Mesothelial cell of epicardium (in vitro differentiated cells): ENCODE measurements around the gene METTL6. TPM values are rescaled to one million over a fixed set of nuclear protein-coding genes. Genes with fewer than 3 reads are reported as not detected.
"Not testable (repeated sequence)": the region's sequence is repeated elsewhere in the genome, so short reads cannot be mapped to it uniquely, and the experiment has no call there.

ENCODE experiments used
- DNase-seq, 2 experiments: peaks; one replicate each; pipeline ENCODE4 v3.0.0; 2021; ENCODE audit warnings: low spot score in 2 of 2; ENCODE audit not compliant: unreplicated experiment in 2 of 2
- H3K27ac Mint-ChIP-seq: 2 replicates; pipeline ENCODE4 v1.8.0; 2021; ENCODE audit warnings: mixed read lengths
- H3K27me3 Mint-ChIP-seq: 2 replicates; pipeline ENCODE4 v1.8.0; 2021; ENCODE audit warnings: low read depth, mixed read lengths
- H3K36me3 Mint-ChIP-seq: 2 replicates; pipeline ENCODE4 v1.8.0; 2021; ENCODE audit warnings: mixed read lengths
- H3K4me1 Mint-ChIP-seq: 2 replicates; pipeline ENCODE4 v1.8.0; 2021; ENCODE audit warnings: mixed read lengths
- H3K4me3 Mint-ChIP-seq: 2 replicates; pipeline ENCODE4 v1.8.0; 2021; ENCODE audit warnings: mild to moderate bottlenecking, moderate library complexity, mixed read lengths
- H3K9me3 Mint-ChIP-seq: 2 replicates; pipeline ENCODE4 v1.8.0; 2021; ENCODE audit warnings: mixed read lengths
- CTCF ChIP-seq: fragments of 200-600 bp; sonication (generic); IDR thresholded peaks from one replicate; pipeline ENCODE4 v1.5.0; 2021; ENCODE audit warnings: antibody characterized with exemption; ENCODE audit not compliant: unreplicated experiment
- total RNA-seq: library from RNA; stranded (reverse); gene quantifications from 3 replicates; pipeline ENCODE4 v1.2.1, GENCODE V29; 2021

Gene METTL6
- total RNA-seq, 1 donor from 2014 or later, result 23.5 TPM

GRCh38 chr3:15399970-15400369 lies 27.4 kb downstream of the METTL6 start:
- H3K27ac Mint-ChIP-seq, result no peak overlapping the region
- TF ChIP-seq CTCF, result no peak
- H3K27me3 Mint-ChIP-seq, result peaks cover 2% of the 10 kb centered on the region

GRCh38 chr3:15398731-15399133 lies 28.6 kb downstream of the METTL6 start:
- H3K9me3 Mint-ChIP-seq, result peaks cover 15% of the 10 kb centered on the region
- H3K27ac Mint-ChIP-seq, H3K4me1 Mint-ChIP-seq, H3K36me3 Mint-ChIP-seq, H3K27me3 Mint-ChIP-seq, H3K4me3 Mint-ChIP-seq, DNase-seq: not testable (repeated sequence)

More at GRCh38 chr3:15399970-15400369, 27.4 kb downstream of the METTL6 start:
- peaks cover 15% of the 10 kb centered on the region for H3K9me3 Mint-ChIP-seq
- H3K4me1 Mint-ChIP-seq, result no peaks in the 10 kb centered on the region
- no peak overlapping the region for H3K4me3 Mint-ChIP-seq
- DNase-seq, result no peak
- peaks cover 3% of the 10 kb centered on the region for H3K36me3 Mint-ChIP-seq

GRCh38 chr3:15393252-15393651 lies 34.1 kb downstream of the METTL6 start:
- H3K36me3 Mint-ChIP-seq, H3K27ac Mint-ChIP-seq, H3K27me3 Mint-ChIP-seq, H3K4me1 Mint-ChIP-seq, H3K4me3 Mint-ChIP-seq, DNase-seq: not testable (repeated sequence)
- peaks cover 26% of the 10 kb centered on the region for H3K9me3 Mint-ChIP-seq

GRCh38 chr3:15391007-15391406 lies 36.3 kb downstream of the METTL6 start:
- no peak for DNase-seq
- no peak for TF ChIP-seq CTCF
- peaks cover 30% of the 10 kb centered on the region for H3K9me3 Mint-ChIP-seq
- H3K4me1 Mint-ChIP-seq, result no peaks in the 10 kb centered on the region
- H3K4me3 Mint-ChIP-seq, result no peak overlapping the region
- H3K27me3 Mint-ChIP-seq, result no peaks in the 10 kb centered on the region
- H3K27ac Mint-ChIP-seq, result no peak overlapping the region
- peaks cover 13% of the 10 kb centered on the region for H3K36me3 Mint-ChIP-seq

GRCh38 chr3:15390460-15390859 lies 36.9 kb downstream of the METTL6 start:
- Mint-ChIP-seq H3K36me3 (peaks cover 16% of the 10 kb centered on the region), H3K27me3 (no peaks in the 10 kb centered on the region), H3K9me3 (peaks cover 32% of the 10 kb centered on the region), H3K4me3 (no peak overlapping the region), H3K27ac (no peak overlapping the region), H3K4me1 (no peaks in the 10 kb centered on the region)
- TF ChIP-seq CTCF, result no peak
- DNase-seq, result no peak

- Mint-ChIP-seq H3K9me3 (peaks cover 26% of the 10 kb centered on the region), H3K36me3 (peaks cover 16% of the 10 kb centered on the region)
- not testable (repeated sequence) for DNase-seq, H3K27me3 Mint-ChIP-seq, H3K27ac Mint-ChIP-seq, H3K4me1 Mint-ChIP-seq, H3K4me3 Mint-ChIP-seq
Measured at GRCh38 chr3:15388335-15388734, 39.0 kb downstream of the METTL6 start.

- H3K27ac Mint-ChIP-seq, result no peak overlapping the region
- no peak for DNase-seq
- peaks cover 16% of the 10 kb centered on the region for H3K36me3 Mint-ChIP-seq
- H3K27me3 Mint-ChIP-seq, result no peaks in the 10 kb centered on the region
- peaks cover 21% of the 10 kb centered on the region for H3K9me3 Mint-ChIP-seq
- TF ChIP-seq CTCF, result no peak
- peaks cover 7% of the 10 kb centered on the region for H3K4me1 Mint-ChIP-seq
- no peak overlapping the region for H3K4me3 Mint-ChIP-seq
Measured at GRCh38 chr3:15387735-15388134, 39.6 kb downstream of the METTL6 start.
